T-cell (primary cell): ENCODE results near the gene DDR2. TPM values are rescaled to one million over a fixed set of nuclear protein-coding genes. Genes with fewer than 3 reads are reported as not detected.

Experiments used
- ATAC-seq, 4 experiments: fragments of 200-7000 bp in 3 of 4; fragments of 150-1000 bp in 1 of 4; cut with Tn5 transposase; replicated peaks in 1 of 4; 1 replicate in 3 of 4; 2 replicates in 1 of 4; pipeline ENCODE4 v1.10.0; 2021; ENCODE audit warnings: moderate library complexity in 3 of 4, mild to moderate bottlenecking in 2 of 4, moderate number of reproducible peaks in 1 of 4
- CTCF ChIA-PET, 2 donors: fragments of 300-600 bp; sonication (Branson Sonifier 250); formaldehyde crosslinking; loops; one replicate each; lab custom pipeline; 2022; ENCODE audit warnings: antibody characterized with exemption in 2 of 2; lab: Charles Lee
- POLR2A ChIA-PET, 2 donors: fragments of 300-600 bp; sonication (Branson Sonifier 250); formaldehyde crosslinking; loops; one replicate each; lab custom pipeline; 2022; ENCODE audit warnings: antibody characterized with exemption in 2 of 2; lab: Charles Lee
- DNase-seq, 35 experiments: peaks; one replicate each; pipeline versions ENCODE4 v3.0.0 to v3.0.0-alpha.2; 2013 to 2023
- H3K27ac ChIP-seq: one replicate; pipeline ENCODE4 v1.5.1; 2013; ENCODE audit warnings: low read length
- H3K27me3 ChIP-seq, 2 experiments: replicated peaks in 1 of 2; 1 replicate in 1 of 2; 2 replicates in 1 of 2; pipeline versions ENCODE4 v1.6.1 to v1.7.0; 2013; ENCODE audit warnings: low read length in 1 of 2, mixed read lengths in 1 of 2; ENCODE audit not compliant: control insufficient read depth in 2 of 2, insufficient read depth in 2 of 2; ENCODE audit errors: extremely low read depth in 1 of 2
- H3K36me3 ChIP-seq, 2 donors: 1 replicate in 1 of 2; 2 replicates in 1 of 2; pipeline versions ENCODE4 v1.6.1 to v1.7.0; 2013; ENCODE audit warnings: low read length in 1 of 2; ENCODE audit not compliant: control insufficient read depth in 2 of 2, insufficient read depth in 1 of 2; ENCODE audit errors: extremely low read depth in 1 of 2
- H3K4me1 ChIP-seq, 2 experiments: 1 replicate in 1 of 2; 2 replicates in 1 of 2; pipeline versions ENCODE4 v1.6.1 to v1.7.0; 2013; ENCODE audit warnings: low read length in 2 of 2, mixed read lengths in 1 of 2; ENCODE audit not compliant: insufficient read depth in 2 of 2, control insufficient read depth in 1 of 2; ENCODE audit errors: extremely low read depth in 1 of 2
- H3K4me3 ChIP-seq, 2 donors: 1 replicate in 1 of 2; 2 replicates in 1 of 2; pipeline versions ENCODE4 v1.5.1 to v1.7.0; 2013; ENCODE audit warnings: mild to moderate bottlenecking in 2 of 2, low read length in 1 of 2, moderate library complexity in 1 of 2; ENCODE audit not compliant: control insufficient read depth in 1 of 2; ENCODE audit errors: extremely low read depth in 1 of 2
- H3K9me3 ChIP-seq: 2 replicates; pipeline ENCODE4 v1.7.0; 2013
- H3K27ac Mint-ChIP-seq, 2 donors: one replicate each; pipeline ENCODE4 v1.8.0; 2020 to 2021; ENCODE audit warnings: mild to moderate bottlenecking in 2 of 2, mixed read lengths in 2 of 2
- H3K27me3 Mint-ChIP-seq, 2 donors: one replicate each; pipeline ENCODE4 v1.8.0; 2021 to 2022; ENCODE audit warnings: mixed read lengths in 2 of 2
- H3K36me3 Mint-ChIP-seq: one replicate; pipeline ENCODE4 v1.8.0; 2021; ENCODE audit warnings: mixed read lengths
- H3K4me1 Mint-ChIP-seq, 3 donors: one replicate each; pipeline ENCODE4 v1.8.0; 2020 to 2022; ENCODE audit warnings: mixed read lengths in 3 of 3, mild to moderate bottlenecking in 1 of 3
- H3K4me3 Mint-ChIP-seq, 3 donors: one replicate each; pipeline ENCODE4 v1.8.0; 2020 to 2022; ENCODE audit warnings: mild to moderate bottlenecking in 3 of 3, mixed read lengths in 3 of 3, moderate library complexity in 3 of 3
- H3K9me3 Mint-ChIP-seq, 3 donors: one replicate each; pipeline ENCODE4 v1.8.0; 2020 to 2022; ENCODE audit warnings: mixed read lengths in 3 of 3
- WGBS: methylation state at CpG from one replicate; pipeline ENCODE4 v1.1.5; 2013; ENCODE audit warnings: missing lambda C conversion rate; ENCODE audit not compliant: insufficient coverage; 5-methylcytosine and 5-hydroxymethylcytosine counted together
- total RNA-seq, 35 experiments: library from RNA in 6 of 35; stranded (reverse) in 6 of 35; fragments of 120-200 nt in 1 of 35; gene quantifications; one replicate each; pipeline versions ENCODE4 v1.2.1 to v1.2.4 and lab custom pipeline; 2013 to 2026

DDR2 gene
- total RNA-seq, 5 donors from 2014 or later (not counting 1 experiment from before 2014, with no cell fraction given): 0.28 to 0.67 (median 0.59) TPM

DNA sequence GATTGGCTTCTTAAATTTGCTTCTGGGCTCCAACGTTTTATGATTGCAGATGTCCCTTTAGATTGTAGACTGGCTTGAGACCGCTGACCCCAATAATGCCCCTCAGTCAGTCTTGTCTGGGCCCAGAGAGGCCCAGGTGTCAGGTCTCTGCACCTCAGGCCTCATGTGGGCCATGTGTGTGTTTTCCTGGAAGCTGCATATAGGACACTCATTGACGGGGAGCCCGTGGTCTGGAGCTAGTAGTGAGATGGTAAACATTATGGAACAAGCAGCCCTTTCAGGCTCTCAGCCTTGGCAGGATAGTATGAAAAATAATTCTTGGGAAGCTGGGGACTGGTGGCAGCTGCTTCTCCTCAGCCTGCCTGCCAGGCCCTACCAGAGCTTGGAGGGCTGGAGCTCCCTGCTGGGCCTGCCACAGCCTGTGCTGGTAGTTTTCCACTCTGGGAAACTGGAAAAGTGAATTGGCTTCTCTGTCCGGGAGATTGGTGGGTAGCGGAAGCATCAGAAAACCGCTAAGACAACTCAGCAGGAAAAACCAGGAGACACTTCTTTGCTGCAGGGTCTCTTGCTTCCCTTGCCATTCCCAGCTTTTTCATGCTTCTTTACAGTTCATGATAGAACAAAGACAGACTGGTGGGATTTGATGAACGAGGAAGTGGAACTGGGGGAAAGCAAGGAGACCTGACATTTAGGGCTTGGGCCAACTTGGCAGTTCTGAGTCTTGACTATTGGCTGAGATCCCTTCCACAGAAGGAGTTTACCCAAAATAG lies 100.5 kb downstream of the DDR2 start:
- H3K9me3 ChIP-seq: no peaks in the 10 kb centered on the region
- 83% methylated on average over 7 of the region's 8 CpGs for WGBS
- no peaks in the 10 kb centered on the region for H3K27me3 ChIP-seq
- ChIA-PET CTCF (no interaction called here), POLR2A (no interaction called here)
- Mint-ChIP-seq H3K4me3 (no peak overlapping the region), H3K36me3 (no peaks in the 10 kb centered on the region), H3K27ac (no peak overlapping the region), H3K9me3 (no peaks in the 10 kb centered on the region), H3K4me1 (no peaks in the 10 kb centered on the region), H3K27me3 (peaks cover 4 to 14% of the 10 kb centered on the region in 2 donors)
- ATAC-seq (no peak), DNase-seq (no peak)
- no peaks in the 10 kb centered on the region for H3K4me1 ChIP-seq
- no peak overlapping the region for H3K4me3 ChIP-seq
- H3K27ac ChIP-seq: no peak overlapping the region
- H3K36me3 ChIP-seq: no peaks in the 10 kb centered on the region

DNA sequence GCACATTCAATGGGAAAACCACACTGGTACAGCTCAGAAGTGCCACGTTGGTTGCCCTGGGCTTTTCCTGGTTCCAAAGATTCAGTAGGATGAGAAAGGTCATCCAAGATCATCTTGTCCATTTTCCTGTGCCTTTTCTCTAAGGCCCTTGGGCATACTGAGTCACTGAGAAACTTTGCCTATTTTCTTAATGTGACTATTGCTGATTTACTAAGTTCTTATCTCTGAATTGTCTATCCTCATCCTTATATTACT lies 101.0 kb downstream of the DDR2 start:
- CTCF ChIA-PET: no interaction called here

DNA sequence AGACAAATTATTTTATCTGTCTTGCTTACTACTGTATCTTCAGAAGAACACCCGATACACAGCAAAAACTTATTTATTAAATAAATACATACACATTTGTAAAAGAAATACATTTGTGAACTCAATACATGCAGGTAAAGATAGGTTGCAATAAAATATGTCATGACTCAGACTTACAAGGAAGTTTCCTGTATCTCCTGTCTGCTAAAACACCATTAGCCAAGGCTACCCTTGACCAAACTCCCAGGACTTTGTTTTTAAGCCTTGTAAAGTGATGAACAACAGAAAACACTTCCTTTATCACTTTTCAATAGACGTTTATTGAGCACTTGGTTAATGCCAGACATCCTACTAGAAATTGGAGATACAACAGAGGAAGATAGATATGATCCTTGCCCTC lies 101.8 kb downstream of the DDR2 start:
- peaks cover 4 to 14% of the 10 kb centered on the region in 2 donors for H3K27me3 Mint-ChIP-seq
- ATAC-seq (no peak), DNase-seq (no peak)
- H3K4me1 Mint-ChIP-seq: no peaks in the 10 kb centered on the region
- H3K9me3 ChIP-seq: no peaks in the 10 kb centered on the region
- H3K36me3 Mint-ChIP-seq: no peaks in the 10 kb centered on the region
- H3K27me3 ChIP-seq: no peaks in the 10 kb centered on the region
- ChIA-PET CTCF (no interaction called here), POLR2A (no interaction called here)
- H3K27ac ChIP-seq: no peak overlapping the region
- H3K9me3 Mint-ChIP-seq: no peaks in the 10 kb centered on the region
- WGBS: no CpG with 5 or more reads among the region's 2 CpGs
- H3K4me1 ChIP-seq: no peaks in the 10 kb centered on the region
- H3K27ac Mint-ChIP-seq: no peak overlapping the region
- no peak overlapping the region for H3K4me3 ChIP-seq
- no peak overlapping the region for H3K4me3 Mint-ChIP-seq
- H3K36me3 ChIP-seq: no peaks in the 10 kb centered on the region

More for the DNA sequence above, 101.0 kb downstream of the DDR2 start:
- Mint-ChIP-seq H3K4me3 (no peak overlapping the region), H3K36me3 (no peaks in the 10 kb centered on the region), H3K27me3 (peaks cover 4 to 14% of the 10 kb centered on the region in 2 donors), H3K27ac (no peak overlapping the region), H3K4me1 (no peaks in the 10 kb centered on the region), H3K9me3 (no peaks in the 10 kb centered on the region)
- ATAC-seq (no peak), DNase-seq (no peak)
- no peaks in the 10 kb centered on the region for H3K4me1 ChIP-seq
- no peak overlapping the region for H3K4me3 ChIP-seq
- H3K36me3 ChIP-seq: no peaks in the 10 kb centered on the region
- no peaks in the 10 kb centered on the region for H3K9me3 ChIP-seq
- POLR2A ChIA-PET: no interaction called here
- no peak overlapping the region for H3K27ac ChIP-seq
- WGBS: no CpG with 5 or more reads among the region's 1 CpG
- no peaks in the 10 kb centered on the region for H3K27me3 ChIP-seq

DNA sequence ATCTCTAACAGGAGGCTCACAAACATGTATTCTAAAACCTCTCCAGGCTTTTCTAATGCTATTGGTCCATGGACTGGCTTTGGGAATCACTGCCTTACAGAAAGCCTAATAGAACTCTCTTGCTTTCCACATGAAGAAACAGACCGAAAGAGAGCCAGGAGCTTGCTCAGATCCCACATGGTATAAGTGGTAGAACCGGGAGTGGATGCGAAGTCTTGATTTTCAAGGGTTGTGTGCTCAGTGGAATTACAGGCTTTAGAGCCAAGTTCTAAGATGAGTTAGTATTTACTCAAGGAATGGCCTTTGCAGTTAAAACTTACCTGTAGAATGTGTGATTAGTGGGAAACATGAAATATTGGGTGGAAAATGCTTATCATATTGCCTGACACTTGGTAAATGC lies 103.9 kb downstream of the DDR2 start:
- WGBS: 100% methylated on average over 2 of the region's 3 CpGs
- POLR2A ChIA-PET: no interaction called here
- H3K27me3 ChIP-seq: no peaks in the 10 kb centered on the region
- no peaks in the 10 kb centered on the region for H3K4me1 ChIP-seq
- no peak overlapping the region for H3K27ac ChIP-seq
- Mint-ChIP-seq H3K27me3 (peaks cover 2 to 18% of the 10 kb centered on the region in 2 donors), H3K4me1 (no peaks in the 10 kb centered on the region), H3K27ac (no peak overlapping the region), H3K9me3 (no peaks in the 10 kb centered on the region), H3K4me3 (no peak overlapping the region), H3K36me3 (no peaks in the 10 kb centered on the region)
- no peak for ATAC-seq
- no peak overlapping the region for H3K4me3 ChIP-seq
- DNase-seq: no peak
- no peaks in the 10 kb centered on the region for H3K36me3 ChIP-seq
- CTCF ChIA-PET: no interaction called here
- H3K9me3 ChIP-seq: no peaks in the 10 kb centered on the region

DNA sequence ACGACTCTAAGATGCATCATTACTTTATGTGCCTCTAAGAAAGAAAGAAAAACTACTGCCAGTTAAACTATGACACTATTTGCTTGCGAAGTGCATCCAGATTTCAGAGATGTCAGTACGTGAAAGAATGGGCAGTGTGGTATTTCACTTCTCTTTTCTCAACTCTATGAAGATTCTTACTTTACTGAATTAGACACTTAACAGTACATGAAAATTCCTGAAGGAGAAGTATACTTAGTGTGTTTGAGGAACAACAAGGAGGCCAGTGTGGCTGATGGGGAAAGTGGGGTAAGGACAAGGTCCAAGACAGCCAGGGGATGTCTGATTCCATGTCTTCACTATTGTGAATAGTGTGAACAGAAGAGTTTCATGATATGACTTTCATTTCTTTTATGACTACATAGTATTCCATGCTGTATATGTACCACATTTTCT lies 104.4 kb downstream of the DDR2 start:
- no peaks in the 10 kb centered on the region for H3K36me3 Mint-ChIP-seq
- no peak overlapping the region for H3K4me3 ChIP-seq
- no peak overlapping the region for H3K27ac Mint-ChIP-seq
- no peaks in the 10 kb centered on the region for H3K4me1 ChIP-seq
- H3K9me3 ChIP-seq: no peaks in the 10 kb centered on the region
- CTCF ChIA-PET: no interaction called here
- H3K27me3 ChIP-seq: no peaks in the 10 kb centered on the region
- ATAC-seq: no peak
- no peak overlapping the region for H3K4me3 Mint-ChIP-seq
- no peak overlapping the region for H3K27ac ChIP-seq
- WGBS: no CpG with 5 or more reads among the region's 3 CpGs
- no peak for DNase-seq
- H3K4me1 Mint-ChIP-seq: no peaks in the 10 kb centered on the region
- peaks cover 2 to 18% of the 10 kb centered on the region in 2 donors for H3K27me3 Mint-ChIP-seq
- POLR2A ChIA-PET: no interaction called here
- no peaks in the 10 kb centered on the region for H3K9me3 Mint-ChIP-seq
- no peaks in the 10 kb centered on the region for H3K36me3 ChIP-seq

DNA sequence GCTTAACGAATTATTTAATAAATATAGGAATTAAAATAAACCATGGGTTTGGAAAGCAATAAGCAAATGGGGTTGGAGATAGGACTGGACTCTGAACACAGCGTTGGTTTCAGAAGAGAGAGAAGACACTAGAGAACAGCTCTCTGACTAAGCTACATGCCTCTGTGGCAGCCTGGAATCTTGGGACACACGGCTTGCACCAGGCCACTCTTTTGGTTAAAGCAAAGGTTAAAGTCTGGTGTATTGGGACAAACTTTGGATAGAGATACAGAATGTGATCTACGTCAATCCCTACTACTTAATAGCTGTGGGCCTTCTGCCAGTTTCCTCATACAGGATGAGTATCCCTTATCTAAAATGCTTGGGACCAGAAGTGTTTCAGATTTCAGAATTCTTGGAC lies 108.5 kb downstream of the DDR2 start:
- Mint-ChIP-seq H3K4me1 (no peaks in the 10 kb centered on the region), H3K9me3 (no peaks in the 10 kb centered on the region), H3K27me3 (peaks cover 2 to 9% of the 10 kb centered on the region in 2 donors), H3K27ac (no peak overlapping the region), H3K36me3 (no peaks in the 10 kb centered on the region), H3K4me3 (no peak overlapping the region)
- ChIA-PET POLR2A (no interaction called here), CTCF (no interaction called here)
- Histone ChIP-seq H3K27ac (no peak overlapping the region), H3K9me3 (no peaks in the 10 kb centered on the region), H3K4me1 (no peaks in the 10 kb centered on the region), H3K27me3 (no peaks in the 10 kb centered on the region), H3K4me3 (no peak overlapping the region), H3K36me3 (no peaks in the 10 kb centered on the region)
- DNase-seq (no peak), ATAC-seq (no peak)
- 83% methylated on average over 1 of the region's 4 CpGs for WGBS

DNA sequence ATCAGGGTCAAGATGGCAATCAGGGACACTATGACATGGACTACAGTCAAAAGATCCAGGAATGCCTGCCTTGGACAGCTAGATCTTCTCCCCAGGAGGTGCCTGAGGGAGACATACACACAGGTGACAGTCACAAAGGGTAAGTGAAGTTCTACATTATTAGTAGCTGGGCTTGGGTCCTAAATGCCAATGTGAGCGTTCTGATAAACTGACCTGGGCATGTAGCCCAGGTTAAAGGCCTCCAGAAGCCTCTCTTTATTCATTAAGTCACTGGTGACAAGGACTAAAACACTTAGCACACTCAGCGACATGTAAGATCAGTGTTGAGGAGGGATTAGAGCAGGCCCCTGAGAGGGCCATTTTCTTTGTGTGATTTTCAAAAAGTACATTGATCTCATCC lies 109.3 kb downstream of the DDR2 start:
- Mint-ChIP-seq H3K27ac (no peak overlapping the region), H3K27me3 (peaks cover 4% of the 10 kb centered on the region in 2 donors), H3K4me1 (no peaks in the 10 kb centered on the region), H3K9me3 (no peaks in the 10 kb centered on the region), H3K36me3 (no peaks in the 10 kb centered on the region), H3K4me3 (no peak overlapping the region)
- DNase-seq (no peak), ATAC-seq (no peak)
- Histone ChIP-seq H3K27me3 (peaks cover 0 to 4% of the 10 kb centered on the region in 2 experiments), H3K4me1 (no peaks in the 10 kb centered on the region), H3K9me3 (no peaks in the 10 kb centered on the region), H3K36me3 (no peaks in the 10 kb centered on the region), H3K27ac (no peak overlapping the region), H3K4me3 (no peak overlapping the region)
- CTCF ChIA-PET: no interaction called here
- POLR2A ChIA-PET: no interaction called here
- WGBS: 100% methylated on average over 1 of the region's 2 CpGs
